Stimulated activated CD4-positive, alpha-beta T cell treated with anti-CD3 and anti-CD28 coated beads, Interleukin-4, amount 100 ng/mL, for 48 hours (primary cell): ENCODE results near the gene RAP1A.
"Not testable (repeated sequence)": the region's sequence is repeated elsewhere in the genome, so short reads cannot be mapped to it uniquely, and the experiment has no call there.

Source experiments
- DNase-seq, 2 donors: peaks; one replicate each; pipeline ENCODE4 v3.0.0-alpha.2; 2020; ENCODE audit warnings: low read depth in 2 of 2

The RAP1A gene

GRCh38 chr1:111665497-111665896 is 45.9 kb downstream of the RAP1A start:
- DNase-seq = no peak

GRCh38 chr1:111666828-111667227 is 47.2 kb downstream of the RAP1A start:
- no peak for DNase-seq

- DNase-seq = no peak
These were observed 49.7 kb downstream of the RAP1A start for GRCh38 chr1:111669268-111669667.

GRCh38 chr1:111671852-111672251 is 52.3 kb downstream of the RAP1A start:
- DNase-seq = no peak

- no peak for DNase-seq
These were observed 52.7 kb downstream of the RAP1A start for GRCh38 chr1:111672331-111672730.

GRCh38 chr1:111677604-111678003 is 58.0 kb downstream of the RAP1A start:
- DNase-seq = no peak

GRCh38 chr1:111679541-111679940 is 60.0 kb downstream of the RAP1A start:
- no peak for DNase-seq

- DNase-seq = not testable (repeated sequence)
These were observed 60.7 kb downstream of the RAP1A start for GRCh38 chr1:111680212-111680800.

- not testable (repeated sequence) for DNase-seq
These were observed 65.9 kb downstream of the RAP1A start for GRCh38 chr1:111685293-111686153.

- no peak for DNase-seq
These were observed 70.7 kb downstream of the RAP1A start for GRCh38 chr1:111690306-111690617.

- DNase-seq = no peak
These were observed 72.3 kb downstream of the RAP1A start for GRCh38 chr1:111691886-111692285.

GRCh38 chr1:111695801-111696200 is 76.2 kb downstream of the RAP1A start:
- no peak for DNase-seq

GRCh38 chr1:111696330-111696729 is 76.7 kb downstream of the RAP1A start:
- no peak for DNase-seq

GRCh38 chr1:111699268-111699667 is 79.7 kb downstream of the RAP1A start:
- no peak for DNase-seq

GRCh38 chr1:111702504-111703050 is 83.0 kb downstream of the RAP1A start:
- no peak for DNase-seq

GRCh38 chr1:111704240-111704639 is 84.7 kb downstream of the RAP1A start:
- no peak for DNase-seq

- no peak for DNase-seq
These were observed 85.2 kb downstream of the RAP1A start for GRCh38 chr1:111704776-111705175.

GRCh38 chr1:111705841-111706240 is 86.3 kb downstream of the RAP1A start:
- no peak for DNase-seq

GRCh38 chr1:111706921-111707320 is 87.3 kb downstream of the RAP1A start:
- no peak for DNase-seq

GRCh38 chr1:111707906-111708305 is 88.3 kb downstream of the RAP1A start:
- DNase-seq = no peak

GRCh38 chr1:111709986-111710385 is 90.4 kb downstream of the RAP1A start:
- DNase-seq = no peak

- no peak for DNase-seq
These were observed 96.7 kb downstream of the RAP1A start for GRCh38 chr1:111716333-111716732.

GRCh38 chr1:111717450-111717849 is 97.9 kb downstream of the RAP1A start:
- DNase-seq = no peak
